ENCODE measurements around the gene TMEM222. TPM values are rescaled to one million over a fixed set of nuclear protein-coding genes. Genes with fewer than 3 reads are reported as not detected.
"Not testable (repeated sequence)": the region's sequence is repeated elsewhere in the genome, so short reads cannot be mapped to it uniquely, and the experiment has no call there.

Gene TMEM222, protein sequence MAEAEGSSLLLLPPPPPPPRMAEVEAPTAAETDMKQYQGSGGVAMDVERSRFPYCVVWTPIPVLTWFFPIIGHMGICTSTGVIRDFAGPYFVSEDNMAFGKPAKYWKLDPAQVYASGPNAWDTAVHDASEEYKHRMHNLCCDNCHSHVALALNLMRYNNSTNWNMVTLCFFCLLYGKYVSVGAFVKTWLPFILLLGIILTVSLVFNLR
- polyA plus RNA-seq (2013) = 22.2 TPM

DNA sequence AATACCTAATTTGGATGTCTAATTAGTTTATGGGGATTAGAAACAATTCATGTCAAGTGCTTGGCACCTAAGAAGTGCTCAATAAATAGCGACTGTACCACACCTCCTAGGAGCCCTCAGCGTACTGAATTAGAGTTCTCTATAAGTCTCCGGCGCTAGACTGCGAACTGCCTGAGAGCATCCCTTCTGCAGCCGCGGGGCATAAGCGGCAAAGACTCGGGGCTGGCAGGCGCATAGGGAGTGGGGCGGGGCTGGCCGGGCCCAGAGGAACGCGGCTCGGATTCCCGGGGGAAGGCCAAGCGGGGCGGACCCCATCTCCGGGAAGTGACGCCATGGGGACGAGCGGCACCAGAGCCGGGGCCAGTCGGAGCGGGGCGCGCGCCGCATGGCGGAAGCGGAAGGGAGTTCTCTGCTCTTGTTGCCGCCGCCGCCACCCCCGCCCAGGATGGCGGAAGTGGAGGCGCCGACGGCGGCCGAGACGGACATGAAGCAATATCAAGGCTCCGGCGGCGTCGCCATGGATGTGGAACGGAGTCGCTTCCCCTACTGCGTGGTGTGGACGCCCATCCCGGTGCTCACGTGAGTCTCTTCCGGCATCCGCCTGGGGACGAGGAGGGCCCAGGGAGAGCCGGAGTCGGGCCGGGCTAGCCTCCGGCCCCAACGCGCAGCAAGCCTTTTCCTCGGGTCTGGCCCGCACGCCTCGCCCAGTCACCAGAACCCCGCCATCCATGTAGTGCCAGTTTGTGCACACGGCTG lies at the start of gene TMEM222:
TMEM222 (plus strand) TSS at position 351 of the 756 bp plus-strand sequence; CDS start at position 386, 35 bp downstream.
- ChIA-PET POLR2A (interaction anchor here (0.6 kb wide), 1 partner anchor 350 kb away, joined by 3 read pairs; the partner anchor contains the start of gene IFI6), CTCF (interaction anchor here (0.6 to 3.5 kb wide), 4 partner anchors 11 to 285 kb away, joined by 3 to 32 read pairs (median 7); no protein-coding TSS in a partner anchor)
- DNase-seq = peak; percentile 98 to 99 (median 98)
- H3K4me3 ChIP-seq (ENCODE audit: control insufficient read depth in 1 of 7, extremely low read depth in 1 of 7, insufficient read depth in 4 of 7, low read depth in 2 of 7, low read length in 6 of 7) = peak within 1 kb of the TSS; percentile 74 to 100 (median 99)
- 0% methylated on average over 55 of the region's 67 CpGs for WGBS (ENCODE audit: insufficient coverage)
- H3K9me3 ChIP-seq (ENCODE audit: control extremely low read depth in 1 of 5, control insufficient read depth in 4 of 5, insufficient read depth in 2 of 5, low read depth in 1 of 5, low read length in 4 of 5) = no peaks in the 10 kb centered on the region
- H3K4me1 ChIP-seq (ENCODE audit: control extremely low read depth in 1 of 4, control insufficient read depth in 4 of 4, insufficient read depth in 4 of 4, low read length in 3 of 4) = peaks cover 10 to 19% (median 14%) of the 10 kb centered on the region in 4 experiments
- peak within 1 kb of the TSS; percentile 97 to 98 for H3K27ac ChIP-seq (ENCODE audit: insufficient read depth in 1 of 2, low read depth in 1 of 2, low read length in 2 of 2, poor library complexity in 1 of 2, severe bottlenecking in 2 of 2)
- H3K36me3 ChIP-seq (ENCODE audit: control insufficient read depth in 4 of 4, insufficient read depth in 4 of 4, low read length in 3 of 4) = peaks cover 7 to 26% (median 20%) of the 10 kb centered on the region in 4 experiments
- peaks cover 0 to 3% (median 2%) of the 10 kb centered on the region in 5 experiments for H3K27me3 ChIP-seq (replicated peaks in 2 of 5; ENCODE audit: control insufficient read depth in 4 of 5, insufficient read depth in 5 of 5, low read length in 4 of 5)

DNA sequence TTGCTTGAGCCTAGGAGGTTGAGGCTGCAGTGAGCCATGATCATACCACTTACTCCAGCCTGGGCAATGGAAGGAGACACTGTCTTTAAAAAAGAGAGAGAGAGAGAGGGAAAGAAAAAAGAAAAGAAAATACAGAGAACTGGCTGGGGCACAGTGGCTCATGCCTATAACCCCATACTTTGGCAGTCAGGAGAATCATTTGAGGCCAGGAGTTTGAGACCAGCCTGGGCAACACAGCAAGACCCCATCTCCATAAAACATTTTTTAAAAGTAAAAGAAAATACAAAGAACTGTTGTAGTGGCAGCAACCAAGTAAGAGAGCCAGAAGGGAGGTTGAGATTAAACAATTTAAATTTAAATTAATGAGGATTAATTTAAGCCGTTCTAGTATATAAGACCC lies 47.8 kb upstream of the TMEM222 start:
- H3K36me3 ChIP-seq (ENCODE audit: control insufficient read depth in 4 of 4, insufficient read depth in 4 of 4, low read length in 3 of 4) = peaks cover 0 to 14% (median 5%) of the 10 kb centered on the region in 4 experiments
- CTCF ChIA-PET = no interaction called here
- POLR2A ChIA-PET = no interaction called here

DNA sequence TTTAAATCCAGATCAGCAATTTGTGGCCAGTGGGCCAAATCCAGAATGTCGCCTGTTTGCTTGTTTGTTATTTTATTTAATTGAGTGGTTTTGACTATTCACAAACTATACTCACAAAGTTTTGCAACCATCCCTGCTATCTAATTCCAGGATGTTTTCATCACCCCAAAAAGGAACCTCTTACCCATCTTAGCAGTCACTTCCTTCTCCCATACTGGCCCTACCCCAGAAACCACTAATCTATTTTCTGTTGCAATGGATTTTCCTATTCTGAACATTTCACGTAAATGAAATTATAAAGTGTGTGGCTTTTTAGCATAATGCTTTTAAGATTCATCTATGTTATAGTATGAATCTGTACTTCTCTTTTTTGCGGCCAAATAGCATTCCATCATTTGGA lies 46.3 kb upstream of the TMEM222 start:
- Histone ChIP-seq H3K9me3 (ENCODE audit: control extremely low read depth in 1 of 5, control insufficient read depth in 4 of 5, insufficient read depth in 2 of 5, low read depth in 1 of 5, low read length in 4 of 5) (peaks cover 0 to 13% (median 0%) of the 10 kb centered on the region in 5 experiments), H3K27me3 (replicated peaks in 2 of 5; ENCODE audit: control insufficient read depth in 4 of 5, insufficient read depth in 5 of 5, low read length in 4 of 5) (no peaks in the 10 kb centered on the region), H3K27ac (ENCODE audit: insufficient read depth in 1 of 2, low read depth in 1 of 2, low read length in 2 of 2, poor library complexity in 1 of 2, severe bottlenecking in 2 of 2) (no peak overlapping the region), H3K36me3 (ENCODE audit: control insufficient read depth in 4 of 4, insufficient read depth in 4 of 4, low read length in 3 of 4) (peaks cover 0 to 14% (median 5%) of the 10 kb centered on the region in 4 experiments), H3K4me1 (ENCODE audit: control extremely low read depth in 1 of 4, control insufficient read depth in 4 of 4, insufficient read depth in 4 of 4, low read length in 3 of 4) (no peaks in the 10 kb centered on the region), H3K4me3 (ENCODE audit: control insufficient read depth in 1 of 7, extremely low read depth in 1 of 7, insufficient read depth in 4 of 7, low read depth in 2 of 7, low read length in 6 of 7) (no peak overlapping the region)
- DNase-seq = no peak
- POLR2A ChIA-PET = no interaction called here
- no CpG with 5 or more reads among the region's 3 CpGs for WGBS (ENCODE audit: insufficient coverage)
- CTCF ChIA-PET = no interaction called here

More for the DNA sequence above, 47.8 kb upstream of the TMEM222 start:
- Histone ChIP-seq H3K27me3 (replicated peaks in 2 of 5; ENCODE audit: control insufficient read depth in 4 of 5, insufficient read depth in 5 of 5, low read length in 4 of 5) (no peaks in the 10 kb centered on the region), H3K4me3 (ENCODE audit: control insufficient read depth in 1 of 7, extremely low read depth in 1 of 7, insufficient read depth in 4 of 7, low read depth in 2 of 7, low read length in 6 of 7) (no peak overlapping the region), H3K9me3 (ENCODE audit: control extremely low read depth in 1 of 5, control insufficient read depth in 4 of 5, insufficient read depth in 2 of 5, low read depth in 1 of 5, low read length in 4 of 5) (peaks cover 0 to 13% (median 0%) of the 10 kb centered on the region in 5 experiments), H3K27ac (ENCODE audit: insufficient read depth in 1 of 2, low read depth in 1 of 2, low read length in 2 of 2, poor library complexity in 1 of 2, severe bottlenecking in 2 of 2) (no peak overlapping the region), H3K4me1 (ENCODE audit: control extremely low read depth in 1 of 4, control insufficient read depth in 4 of 4, insufficient read depth in 4 of 4, low read length in 3 of 4) (no peaks in the 10 kb centered on the region)
- no peak for DNase-seq
- WGBS (ENCODE audit: insufficient coverage) = no CpG with 5 or more reads among the region's 1 CpG

DNA sequence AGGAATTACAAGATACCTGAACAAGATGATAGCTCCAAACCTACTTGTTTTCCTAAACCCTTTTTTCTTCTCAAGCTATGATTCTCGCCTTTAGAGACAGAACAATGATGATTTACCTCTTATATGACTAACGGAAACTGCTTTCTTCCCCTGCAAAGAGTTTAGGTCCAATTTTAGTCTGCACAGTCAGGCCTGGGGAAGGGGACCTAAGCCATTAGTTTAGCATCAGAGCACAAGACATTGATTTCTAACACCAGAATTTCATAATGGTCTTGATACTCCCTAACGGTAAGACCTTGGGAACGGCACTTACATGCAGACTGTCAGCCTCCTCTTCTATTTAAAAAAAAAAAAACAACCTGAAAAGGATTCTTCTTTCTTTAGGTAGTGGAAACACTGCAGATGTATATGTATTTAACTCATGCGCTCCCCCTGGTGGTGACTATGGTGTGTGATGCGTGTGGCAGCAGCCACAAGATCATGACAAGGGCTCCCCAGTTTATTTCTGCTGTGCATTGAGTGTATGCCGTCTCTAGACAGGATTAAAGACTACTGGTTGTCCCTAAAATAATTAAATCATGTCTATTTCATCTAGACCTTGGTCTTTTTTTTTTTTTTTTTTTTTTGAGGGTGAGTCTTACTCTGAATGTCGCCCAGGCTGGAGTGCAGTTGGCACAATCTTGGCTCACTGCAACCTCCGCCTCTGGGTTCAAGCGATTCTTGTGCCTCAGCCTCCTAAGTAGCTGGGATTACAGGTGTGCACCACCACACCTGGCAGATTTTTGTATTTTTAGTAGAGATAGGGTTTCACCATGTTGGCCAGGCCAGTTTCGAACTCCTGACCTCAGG lies 37.3 kb upstream of the TMEM222 start:
- ChIA-PET POLR2A (no interaction called here), CTCF (interaction anchor here (0.6 to 12.2 kb wide), 26 partner anchors 10 to 242 kb away, joined by 3 to 167 read pairs (median 4); partner anchors contain the start of gene SLC9A1)
- Histone ChIP-seq H3K27ac (ENCODE audit: insufficient read depth in 1 of 2, low read depth in 1 of 2, low read length in 2 of 2, poor library complexity in 1 of 2, severe bottlenecking in 2 of 2) (no peak overlapping the region), H3K9me3 (ENCODE audit: control extremely low read depth in 1 of 5, control insufficient read depth in 4 of 5, insufficient read depth in 2 of 5, low read depth in 1 of 5, low read length in 4 of 5) (no peaks in the 10 kb centered on the region), H3K4me3 (ENCODE audit: control insufficient read depth in 1 of 7, extremely low read depth in 1 of 7, insufficient read depth in 4 of 7, low read depth in 2 of 7, low read length in 6 of 7) (no peak overlapping the region), H3K27me3 (replicated peaks in 2 of 5; ENCODE audit: control insufficient read depth in 4 of 5, insufficient read depth in 5 of 5, low read length in 4 of 5) (no peaks in the 10 kb centered on the region), H3K36me3 (ENCODE audit: control insufficient read depth in 4 of 4, insufficient read depth in 4 of 4, low read length in 3 of 4) (peaks cover 8 to 29% (median 16%) of the 10 kb centered on the region in 4 experiments), H3K4me1 (ENCODE audit: control extremely low read depth in 1 of 4, control insufficient read depth in 4 of 4, insufficient read depth in 4 of 4, low read length in 3 of 4) (no peaks in the 10 kb centered on the region)
- DNase-seq = peak; percentile 81 to 92 (median 87)
- WGBS (ENCODE audit: insufficient coverage) = 64% methylated on average over 8 of the region's 11 CpGs

DNA sequence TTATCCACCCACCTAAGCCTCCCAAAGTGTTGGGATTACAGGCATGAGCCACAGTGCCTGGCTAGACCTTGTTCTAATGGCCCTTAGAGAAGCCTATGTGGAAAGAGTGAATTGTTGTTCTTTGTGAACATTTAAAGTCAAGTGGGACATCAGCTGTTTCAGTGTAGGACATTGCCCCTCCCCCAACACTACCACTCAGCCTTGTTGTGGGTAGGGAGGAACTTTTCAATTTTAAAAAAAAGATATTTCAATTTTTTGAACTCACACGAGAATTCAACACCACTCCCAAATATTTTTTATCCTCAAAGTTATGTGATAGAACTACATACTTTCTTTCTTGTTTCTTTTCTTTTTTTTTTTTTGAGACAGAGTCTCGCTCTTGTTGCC lies 36.7 kb upstream of the TMEM222 start:
- Histone ChIP-seq H3K4me3 (ENCODE audit: control insufficient read depth in 1 of 7, extremely low read depth in 1 of 7, insufficient read depth in 4 of 7, low read depth in 2 of 7, low read length in 6 of 7) (no peak overlapping the region), H3K27me3 (replicated peaks in 2 of 5; ENCODE audit: control insufficient read depth in 4 of 5, insufficient read depth in 5 of 5, low read length in 4 of 5) (no peaks in the 10 kb centered on the region), H3K27ac (ENCODE audit: insufficient read depth in 1 of 2, low read depth in 1 of 2, low read length in 2 of 2, poor library complexity in 1 of 2, severe bottlenecking in 2 of 2) (no peak overlapping the region), H3K4me1 (ENCODE audit: control extremely low read depth in 1 of 4, control insufficient read depth in 4 of 4, insufficient read depth in 4 of 4, low read length in 3 of 4) (no peaks in the 10 kb centered on the region), H3K9me3 (ENCODE audit: control extremely low read depth in 1 of 5, control insufficient read depth in 4 of 5, insufficient read depth in 2 of 5, low read depth in 1 of 5, low read length in 4 of 5) (no peaks in the 10 kb centered on the region), H3K36me3 (ENCODE audit: control insufficient read depth in 4 of 4, insufficient read depth in 4 of 4, low read length in 3 of 4) (peaks cover 8 to 31% (median 16%) of the 10 kb centered on the region in 4 experiments)
- CTCF ChIA-PET = interaction anchor here (1.1 to 12.2 kb wide), 10 partner anchors 9 to 184 kb away, joined by 3 to 167 read pairs (median 4); partner anchors contain the start of gene SLC9A1
- no CpG with 5 or more reads among the region's 2 CpGs for WGBS (ENCODE audit: insufficient coverage)
- DNase-seq = no peak
- POLR2A ChIA-PET = no interaction called here

DNA sequence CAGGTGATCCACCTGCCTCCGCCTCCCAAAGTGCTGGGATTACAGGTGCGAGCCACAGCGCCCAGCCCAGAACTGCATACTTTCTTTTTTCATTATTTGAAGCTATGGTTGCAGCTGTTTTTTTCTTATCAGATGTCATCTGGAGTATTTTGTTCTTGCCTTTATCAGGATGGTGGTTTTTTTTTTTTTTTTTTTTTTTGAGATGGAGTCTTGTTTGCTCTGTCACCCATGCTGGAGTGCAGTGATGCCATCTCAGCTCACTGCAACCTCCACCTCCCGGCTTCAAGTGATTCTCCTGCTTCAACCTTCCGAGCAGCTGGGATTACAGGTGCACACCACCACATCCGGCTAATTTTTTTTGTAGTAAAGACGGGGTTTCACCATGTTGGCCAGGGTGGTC lies 36.1 kb upstream of the TMEM222 start:
- H3K9me3 ChIP-seq (ENCODE audit: control extremely low read depth in 1 of 5, control insufficient read depth in 4 of 5, insufficient read depth in 2 of 5, low read depth in 1 of 5, low read length in 4 of 5); H3K27me3 ChIP-seq (replicated peaks in 2 of 5; ENCODE audit: control insufficient read depth in 4 of 5, insufficient read depth in 5 of 5, low read length in 4 of 5); H3K4me1 ChIP-seq (ENCODE audit: control extremely low read depth in 1 of 4, control insufficient read depth in 4 of 4, insufficient read depth in 4 of 4, low read length in 3 of 4); POLR2A ChIA-PET; H3K4me3 ChIP-seq (ENCODE audit: control insufficient read depth in 1 of 7, extremely low read depth in 1 of 7, insufficient read depth in 4 of 7, low read depth in 2 of 7, low read length in 6 of 7); H3K27ac ChIP-seq (ENCODE audit: insufficient read depth in 1 of 2, low read depth in 1 of 2, low read length in 2 of 2, poor library complexity in 1 of 2, severe bottlenecking in 2 of 2); DNase-seq: not testable (repeated sequence)
- H3K36me3 ChIP-seq (ENCODE audit: control insufficient read depth in 4 of 4, insufficient read depth in 4 of 4, low read length in 3 of 4) = peaks cover 10 to 35% (median 19%) of the 10 kb centered on the region in 4 experiments
- CTCF ChIA-PET = interaction anchor here (1.1 to 12.2 kb wide), 9 partner anchors 8 to 185 kb away, joined by 3 to 167 read pairs (median 5); no protein-coding TSS in a partner anchor
- 97% methylated on average over 6 of the region's 7 CpGs for WGBS (ENCODE audit: insufficient coverage)

All from common myeloid progenitor, CD34-positive (primary cell).